ENCODE data around the gene RNASEL. TPM values are rescaled to one million over a fixed set of nuclear protein-coding genes. Genes with fewer than 3 reads are reported as not detected.

RNASEL gene
- total and polyA plus RNA-seq, 10 donors: 5.0 to 18.1 (median 13.8) TPM

Small RNA genes lying within 50 kb of the gene (small RNA-seq; reads per million reads assigned to genes)
- 0 reads per million in 4 donors for gene RF00017

Other genes starting within 250 kb of the RNASEL start
- 1,000 to 10,000 TPM in 5 of 7 donors, 100 to 1,000 TPM in 2; 796 to 2,370 (median 1,733) TPM for gene GLUL, start 197.5 kb downstream of the RNASEL start, total RNA-seq
- 100 to 1,000 TPM; 113 to 352 (median 297) TPM for gene GLUL, start 197.5 kb downstream of the RNASEL start, polyA plus RNA-seq
- gene TEDDM1, start 188.6 kb downstream of the RNASEL start, total RNA-seq: not detected
- gene TEDDM1, start 188.6 kb downstream of the RNASEL start, polyA plus RNA-seq: not detected
- not detected for gene RGSL1, start 139.1 kb downstream of the RNASEL start, total RNA-seq
- gene RGSL1, start 139.1 kb downstream of the RNASEL start, polyA plus RNA-seq: not detected
- gene RGS16, start 15.1 kb upstream of the RNASEL start, total RNA-seq: 10 to 100 TPM in 3 of 7 donors, 1 to 10 TPM in 4; 2.6 to 24.2 (median 4.6) TPM
- 1 to 10 TPM; 2.6 to 4.1 (median 3.0) TPM for gene RGS16, start 15.1 kb upstream of the RNASEL start, polyA plus RNA-seq
- under 1 TPM in 1 of 7 donors, not detected in 6; 0.11 TPM for gene RGS8, start 95.3 kb upstream of the RNASEL start, total RNA-seq
- under 1 TPM in 1 of 3 donors, not detected in 2; 0.09 TPM for gene RGS8, start 95.3 kb upstream of the RNASEL start, polyA plus RNA-seq
- 10 to 100 TPM; 60.9 to 88.2 (median 71.0) TPM for gene NPL, start 200.5 kb upstream of the RNASEL start, total RNA-seq
- 10 to 100 TPM; 21.9 to 34.4 (median 30.2) TPM for gene NPL, start 200.5 kb upstream of the RNASEL start, polyA plus RNA-seq